H1 (cell line): ENCODE measurements around the gene TBCA. TPM values are rescaled to one million over a fixed set of nuclear protein-coding genes. Genes with fewer than 3 reads are reported as not detected.

ENCODE experiments used
- CTCF ChIA-PET: fragments of 300-600 bp; sonication (Branson Sonifier 250); formaldehyde crosslinking; loops from one replicate; lab custom pipeline; 2021; ENCODE audit not compliant: partially characterized antibody; lab: Charles Lee
- POLR2A ChIA-PET: fragments of 300-600 bp; sonication (Branson Sonifier 250); formaldehyde crosslinking; loops from one replicate; lab custom pipeline; 2021; ENCODE audit warnings: inconsistent platforms; ENCODE audit not compliant: partially characterized antibody; lab: Charles Lee
- DNase-seq, 2 experiments: peaks; one replicate each; pipeline versions ENCODE4 v3.0.0 to v3.0.0-alpha.2; 2010 to 2022; ENCODE audit warnings: low spot score in 2 of 2, low read depth in 1 of 2, mixed read lengths in 1 of 2
- FAIRE-seq: peaks from 2 replicates; lab custom pipeline; 2011; peaks lifted over from hg19 to GRCh38; lab: Jason Lieb, UNC
- H2AFZ ChIP-seq: 2 replicates; pipeline ENCODE4 v1.8.1; 2012; ENCODE audit warnings: low read length, inconsistent platforms
- H2AK5ac ChIP-seq: 2 replicates; pipeline ENCODE4 v1.6.1; 2013; ENCODE audit warnings: low read depth, low read length
- H2BK120ac ChIP-seq: replicated peaks from 2 replicates; pipeline ENCODE3; 2013; ENCODE audit warnings: low read depth, low read length, inconsistent platforms
- H2BK12ac ChIP-seq: 2 replicates; pipeline ENCODE4 v1.6.1; 2013; ENCODE audit warnings: low read depth, low read length
- H2BK15ac ChIP-seq: 2 replicates; pipeline ENCODE4 v1.6.1; 2013; ENCODE audit warnings: low read length
- H2BK20ac ChIP-seq: 2 replicates; pipeline ENCODE4 v1.6.1; 2013; ENCODE audit warnings: low read length
- H2BK5ac ChIP-seq: 2 replicates; pipeline ENCODE4 v1.6.1; 2013; ENCODE audit warnings: low read depth, low read length
- H3K14ac ChIP-seq: 2 replicates; pipeline ENCODE4 v1.6.1; 2013; ENCODE audit warnings: inconsistent platforms; ENCODE audit not compliant: insufficient read length
- H3K18ac ChIP-seq: 2 replicates; pipeline ENCODE4 v1.6.1; 2013; ENCODE audit warnings: low read length; ENCODE audit errors: extremely low read depth
- H3K23ac ChIP-seq: 2 replicates; pipeline ENCODE4 v1.6.1; 2013; ENCODE audit warnings: inconsistent platforms; ENCODE audit not compliant: insufficient read length
- H3K23me2 ChIP-seq: 2 replicates; pipeline ENCODE4 v1.6.1; 2013; ENCODE audit warnings: low read depth, low read length
- H3K27ac ChIP-seq: 2 replicates; pipeline ENCODE4 v1.6.1; 2011; ENCODE audit warnings: low read depth, low read length, inconsistent platforms
- H3K27me3 ChIP-seq, 4 experiments: replicated peaks in 1 of 4; 1 replicate in 1 of 4; 2 replicates in 3 of 4; pipeline versions ENCODE4 v1.6.1 to v1.8.1; 2011 to 2013; ENCODE audit warnings: low read length in 3 of 4, mild to moderate bottlenecking in 3 of 4, inconsistent platforms in 2 of 4, mixed read lengths in 2 of 4, moderate library complexity in 1 of 4; ENCODE audit not compliant: control insufficient read depth in 3 of 4, insufficient read depth in 3 of 4; ENCODE audit errors: extremely low read depth in 1 of 4
- H3K36me3 ChIP-seq, 4 experiments: 2 replicates each; pipeline versions ENCODE4 v1.6.1 to v1.8.1; 2011 to 2013; ENCODE audit warnings: mild to moderate bottlenecking in 4 of 4, low read length in 3 of 4, moderate library complexity in 2 of 4, control low read depth in 1 of 4, inconsistent platforms in 1 of 4; ENCODE audit not compliant: insufficient read depth in 4 of 4, control insufficient read depth in 2 of 4
- H3K4ac ChIP-seq: replicated peaks from 2 replicates; pipeline ENCODE3; 2013; ENCODE audit warnings: low read length, low read depth, mixed read lengths, inconsistent platforms; ENCODE audit not compliant: insufficient read length
- H3K4me1 ChIP-seq, 4 experiments: replicated peaks in 1 of 4; 1 replicate in 1 of 4; 2 replicates in 3 of 4; pipeline versions ENCODE4 v1.6.1 to v1.8.1; 2011 to 2013; ENCODE audit warnings: low read length in 3 of 4, inconsistent platforms in 2 of 4, mixed read lengths in 1 of 4; ENCODE audit not compliant: insufficient read depth in 4 of 4, control insufficient read depth in 3 of 4
- H3K4me2 ChIP-seq, 2 experiments: 2 replicates each; pipeline versions ENCODE4 v1.6.1 to v1.8.1; 2011 to 2013; ENCODE audit warnings: low read depth in 2 of 2, low read length in 2 of 2, control low read depth in 1 of 2, inconsistent platforms in 1 of 2, mild to moderate bottlenecking in 1 of 2; ENCODE audit not compliant: insufficient read depth in 1 of 2
- H3K4me3 ChIP-seq, 4 experiments: fragments of 200-600, 300-600 bp in 1 of 4; sonication (generic), shearing (Covaris generic), sonication (Bioruptor Twin) in 1 of 4; 2 replicates each; pipeline versions ENCODE4 v1.5.1 to v1.8.1; 2011 to 2016; ENCODE audit warnings: low read length in 4 of 4, low read depth in 3 of 4, control low read depth in 2 of 4, inconsistent platforms in 2 of 4, mild to moderate bottlenecking in 2 of 4, mixed read lengths in 1 of 4, moderate library complexity in 1 of 4; ENCODE audit not compliant: insufficient read depth in 2 of 4; ENCODE audit errors: extremely low read depth in 1 of 4
- H3K56ac ChIP-seq: replicated peaks from 2 replicates; pipeline ENCODE3; 2013; ENCODE audit warnings: low read depth, mild to moderate bottlenecking, mixed read lengths, low read length, inconsistent platforms; ENCODE audit not compliant: insufficient read length
- H3K79me1 ChIP-seq: 2 replicates; pipeline ENCODE4 v1.6.1; 2013; ENCODE audit warnings: low read depth, low read length, control low read depth
- H3K79me2 ChIP-seq, 2 experiments: 2 replicates each; pipeline versions ENCODE4 v1.6.1 to v1.8.1; 2012 to 2013; ENCODE audit warnings: low read length in 2 of 2, mild to moderate bottlenecking in 2 of 2, inconsistent platforms in 1 of 2; ENCODE audit not compliant: insufficient read depth in 2 of 2, control insufficient read depth in 1 of 2
- H3K9ac ChIP-seq, 4 experiments: replicated peaks in 1 of 4; 1 replicate in 1 of 4; 2 replicates in 3 of 4; pipeline versions ENCODE4 v1.6.1 to v1.8.1; 2011 to 2013; ENCODE audit warnings: low read depth in 3 of 4, low read length in 3 of 4, control low read depth in 2 of 4, mild to moderate bottlenecking in 2 of 4, moderate library complexity in 2 of 4, inconsistent platforms in 1 of 4; ENCODE audit errors: extremely low read depth in 1 of 4
- H3K9me3 ChIP-seq, 2 experiments: 2 replicates each; pipeline versions ENCODE4 v1.6.1 to v1.8.1; 2012 to 2013; ENCODE audit warnings: mild to moderate bottlenecking in 2 of 2, moderate library complexity in 2 of 2, control low read depth in 1 of 2, inconsistent platforms in 1 of 2, low read depth in 1 of 2, low read length in 1 of 2, mixed read lengths in 1 of 2; ENCODE audit not compliant: insufficient read depth in 2 of 2
- H4K20me1 ChIP-seq, 2 experiments: replicated peaks in 1 of 2; 2 replicates each; pipeline versions ENCODE3 to v1.8.1; 2011 to 2013; ENCODE audit warnings: inconsistent platforms in 2 of 2, low read length in 2 of 2, mild to moderate bottlenecking in 1 of 2; ENCODE audit not compliant: insufficient read depth in 2 of 2, control insufficient read depth in 1 of 2
- H4K5ac ChIP-seq: 2 replicates; pipeline ENCODE4 v1.6.1; 2013; ENCODE audit warnings: low read length, low read depth, mixed read lengths, inconsistent platforms; ENCODE audit not compliant: insufficient read length
- H4K8ac ChIP-seq: 2 replicates; pipeline ENCODE4 v1.8.0; 2013; ENCODE audit warnings: mild to moderate bottlenecking, moderate library complexity, low read length, inconsistent platforms; ENCODE audit not compliant: insufficient read depth; ENCODE audit errors: extremely low read depth
- H4K91ac ChIP-seq: replicated peaks from 2 replicates; pipeline ENCODE3; 2013; ENCODE audit warnings: low read length, mixed read lengths, inconsistent platforms; ENCODE audit not compliant: insufficient read length
- ASH2L ChIP-seq: fragments of 200-600, 300-600 bp; sonication (generic); IDR thresholded peaks from one replicate; pipeline ENCODE4 v1.7.1; 2017; ENCODE audit warnings: low read length
- JUND ChIP-seq: IDR thresholded peaks from 2 replicates; pipeline ENCODE4 v1.6.1; 2011; ENCODE audit warnings: mild to moderate bottlenecking, improper control_type of control experiment, low read length
- POLR2A ChIP-seq, 2 experiments: IDR thresholded peaks; 1 replicate in 1 of 2; 2 replicates in 1 of 2; pipeline ENCODE4 v1.6.1; 2011; ENCODE audit warnings: low read depth in 2 of 2, low read length in 2 of 2, mild to moderate bottlenecking in 2 of 2; ENCODE audit errors: control extremely low read depth in 1 of 2
- WGBS, 2 experiments: shearing (Covaris generic) in 1 of 2; methylation state at CpG; one replicate each; pipeline versions ENCODE4 v1.1.6 to v1.1.7; 2013 to 2015; ENCODE audit warnings: low lambda C conversion rate in 2 of 2, mixed read lengths in 2 of 2, inconsistent platforms in 1 of 2, low coverage in 1 of 2, missing lambda C conversion rate in 1 of 2; ENCODE audit not compliant: insufficient replicate concordance in 2 of 2, insufficient coverage in 1 of 2, insufficient read length in 1 of 2; ENCODE audit errors: extremely low coverage in 1 of 2, missing lambda C conversion rate in 1 of 2; 5-methylcytosine and 5-hydroxymethylcytosine counted together
- polyA plus RNA-seq, 7 experiments: library from polyadenylated mRNA; depleted of rRNA in 3 of 7; stranded (reverse) in 5 of 7; unstranded in 2 of 7; fragments of >200 nt in 5 of 7; fragments of 200-250 nt in 2 of 7; gene quantifications; 1 replicate in 5 of 7; 2 replicates in 1 of 7; 4 replicates in 1 of 7; pipeline versions ENCODE4 v1.2.1 to v1.2.3, GENCODE V29; 2011 to 2013; ENCODE audit warnings: missing spikeins in 2 of 7, mixed read lengths in 2 of 7
- total RNA-seq: library from RNA; stranded (reverse); fragmentation: NEBNext Ultra II Directional; extraction: Animal tissue kit (Norgen Biotek cat#: 25700); gene quantifications from 2 replicates; pipeline ENCODE4 v1.2.1, GENCODE V29; 2021

TBCA gene
- total and polyA plus RNA-seq, 2 of the 8 experiments (the other 6 are each of a cell fraction or from before 2014, with no cell fraction given) = 55.7 to 320 TPM

DNA sequence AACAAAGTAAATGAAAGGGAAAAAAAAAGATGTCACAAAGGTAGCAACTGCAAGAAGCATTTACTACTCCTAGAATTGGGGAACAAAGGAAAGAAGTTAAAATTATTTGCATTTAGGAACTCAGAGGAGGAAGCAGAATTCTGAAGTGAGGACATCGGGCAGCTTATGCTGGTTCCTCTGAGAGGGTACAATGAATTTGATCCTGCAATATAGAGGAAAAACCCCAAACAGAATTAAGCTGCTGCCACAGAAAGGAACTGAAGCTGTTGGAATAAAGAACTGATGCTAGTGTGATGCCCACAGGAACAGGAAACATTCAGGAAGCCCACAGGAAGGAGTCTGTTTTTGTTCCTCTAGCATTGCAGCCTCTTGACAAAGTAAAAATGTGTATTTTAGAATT is 22.3 kb upstream of the TBCA start:
- POLR2A ChIA-PET = no interaction called here
- H3K14ac ChIP-seq = no peak overlapping the region
- no peak overlapping the region for H2AK5ac ChIP-seq
- CTCF ChIA-PET = interaction anchor here (1.3 kb wide), 1 partner anchor 54 kb away, joined by 3 read pairs; no protein-coding TSS in a partner anchor
- no peak overlapping the region for H4K5ac ChIP-seq
- H3K9ac ChIP-seq = no peak overlapping the region
- no peak overlapping the region for H3K18ac ChIP-seq
- no peaks in the 10 kb centered on the region for H3K4me1 ChIP-seq
- H3K79me2 ChIP-seq = no peaks in the 10 kb centered on the region
- no peak overlapping the region for H2AFZ ChIP-seq
- no peaks in the 10 kb centered on the region; a peak in 1 of 7 replicates for H3K27me3 ChIP-seq
- TF ChIP-seq JUND (no peak), ASH2L (no peak), POLR2A (IDR thresholded peaks at IDR 0.05; ENCODE audit: control extremely low read depth in 1 of 2, low read depth in 2 of 2, low read length in 2 of 2) (no peak)
- no peak overlapping the region for H3K4me3 ChIP-seq
- no peaks in the 10 kb centered on the region for H3K79me1 ChIP-seq
- H3K23ac ChIP-seq = no peak overlapping the region
- FAIRE-seq = no peak
- no peak overlapping the region for H3K56ac ChIP-seq
- no peak overlapping the region for H2BK5ac ChIP-seq
- DNase-seq = no peak
- no peaks in the 10 kb centered on the region for H3K23me2 ChIP-seq
- H2BK15ac ChIP-seq = no peak overlapping the region
- WGBS, 2 experiments = 100% methylated on average over 1 of the region's 1 CpG; no CpG with 5 or more reads in 1 of the 2 experiments
- H2BK20ac ChIP-seq = no peak overlapping the region
- H4K91ac ChIP-seq = no peak overlapping the region
- no peaks in the 10 kb centered on the region for H3K9me3 ChIP-seq
- H3K27ac ChIP-seq = no peak overlapping the region
- no peak overlapping the region for H4K8ac ChIP-seq
- H3K4ac ChIP-seq = no peak overlapping the region
- H3K36me3 ChIP-seq = no peaks in the 10 kb centered on the region
- H2BK120ac ChIP-seq = no peak overlapping the region
- H3K4me2 ChIP-seq = no peak overlapping the region
- no peak overlapping the region for H2BK12ac ChIP-seq
- H4K20me1 ChIP-seq = no peaks in the 10 kb centered on the region
